Measurements from ENCODE around the gene TRIM38. TPM values are rescaled to one million over a fixed set of nuclear protein-coding genes. Genes with fewer than 3 reads are reported as not detected.
"Not testable (repeated sequence)": the region's sequence is repeated elsewhere in the genome, so short reads cannot be mapped to it uniquely, and the experiment has no call there.

Gene TRIM38
- total RNA-seq, result 2.7 TPM
- long read RNA-seq, full-length matches to known transcripts, result 3 of 6 reads
- long read RNA-seq, partial matches to known transcripts, result 1 of 6 reads
- long read RNA-seq, other reads (novel, unspliced or antisense), result 2 of 6 reads

- no peak for DNase-seq
- intact Hi-C loops (cut with micrococcal nuclease), result no loop called here
Observed at GRCh38 chr6:25962149-25963127, at the start of gene TRIM38. TRIM38 (plus strand) TSS chr6:25962802; CDS start chr6:25966523, 3,721 bp downstream.

GRCh38 chr6:25913741-25914140 lies 48.9 kb upstream of the TRIM38 start:
- intact Hi-C loops (cut with micrococcal nuclease), result no loop called here
- DNase-seq, result no peak
- no peak for ATAC-seq

More at GRCh38 chr6:25962149-25963127, at the start of gene TRIM38:
- peak; percentile 95 for ATAC-seq

- DNase-seq (no peak), ATAC-seq (no peak)
- intact Hi-C loops (cut with micrococcal nuclease), result no loop called here
Observed at GRCh38 chr6:25916330-25916729, 46.3 kb upstream of the TRIM38 start.

GRCh38 chr6:25916789-25917490 lies 45.7 kb upstream of the TRIM38 start:
- ATAC-seq (no peak), DNase-seq (no peak)
- intact Hi-C loops (cut with micrococcal nuclease), result no loop called here

- intact Hi-C loops (cut with micrococcal nuclease), result no loop called here
- no peak for ATAC-seq
- DNase-seq, result no peak
Observed at GRCh38 chr6:25918083-25918683, 44.4 kb upstream of the TRIM38 start.

GRCh38 chr6:25919657-25920056 lies 42.9 kb upstream of the TRIM38 start:
- no peak for DNase-seq
- intact Hi-C loops (cut with micrococcal nuclease), result no loop called here
- ATAC-seq, result no peak

- intact Hi-C loops (cut with micrococcal nuclease), result no loop called here
- ATAC-seq, result no peak
Observed at GRCh38 chr6:25921525-25922203, 40.9 kb upstream of the TRIM38 start.

GRCh38 chr6:25922301-25922700 lies 40.3 kb upstream of the TRIM38 start:
- DNase-seq (no peak), ATAC-seq (peak; percentile 70)
- intact Hi-C loops (cut with micrococcal nuclease), result no loop called here

More at GRCh38 chr6:25921525-25922203, 40.9 kb upstream of the TRIM38 start:
- DNase-seq, result no peak

GRCh38 chr6:25925876-25926275 lies 36.7 kb upstream of the TRIM38 start:
- no peak for ATAC-seq
- intact Hi-C loops (cut with micrococcal nuclease), result no loop called here
- no peak for DNase-seq

GRCh38 chr6:25927178-25927577 lies 35.4 kb upstream of the TRIM38 start:
- intact Hi-C loops (cut with micrococcal nuclease), result no loop called here
- ATAC-seq, result no peak
- DNase-seq, result no peak

- intact Hi-C loops (cut with micrococcal nuclease), result no loop called here
- DNase-seq, result no peak
Observed at GRCh38 chr6:25927756-25928216, 34.8 kb upstream of the TRIM38 start.

GRCh38 chr6:25928562-25929324 lies 33.9 kb upstream of the TRIM38 start:
- DNase-seq (no peak), ATAC-seq (no peak)
- intact Hi-C loops (cut with micrococcal nuclease), result no loop called here

More at GRCh38 chr6:25927756-25928216, 34.8 kb upstream of the TRIM38 start:
- ATAC-seq, result peak; percentile 42

GRCh38 chr6:25929785-25930184 lies 32.8 kb upstream of the TRIM38 start:
- DNase-seq; ATAC-seq; intact Hi-C loops (cut with micrococcal nuclease): not testable (repeated sequence)

GRCh38 chr6:25930532-25931410 lies 31.8 kb upstream of the TRIM38 start, which contains the start of gene SLC17A2:
SLC17A2 (minus strand) TSS chr6:25930691; CDS start chr6:25925796, 4,895 bp downstream.
- intact Hi-C loops (cut with micrococcal nuclease), result no loop called here
- DNase-seq, result no peak
- ATAC-seq, result no peak

GRCh38 chr6:25931411-25931709 lies 31.2 kb upstream of the TRIM38 start:
- ATAC-seq (no peak), DNase-seq (no peak)
- intact Hi-C loops (cut with micrococcal nuclease), result no loop called here

- intact Hi-C loops (cut with micrococcal nuclease), result no loop called here
Observed at GRCh38 chr6:25934156-25934555, 28.4 kb upstream of the TRIM38 start.

GRCh38 chr6:25934735-25935313 lies 27.8 kb upstream of the TRIM38 start:
- DNase-seq, result no peak
- ATAC-seq, result no peak

More at GRCh38 chr6:25934156-25934555, 28.4 kb upstream of the TRIM38 start:
- ATAC-seq (no peak), DNase-seq (no peak)

More at GRCh38 chr6:25934735-25935313, 27.8 kb upstream of the TRIM38 start:
- intact Hi-C loops (cut with micrococcal nuclease), result no loop called here
